Ovary (tissue), 9 donors: Measurements from ENCODE around the gene IGFBPL1. TPM values are rescaled to one million over a fixed set of nuclear protein-coding genes. Genes with fewer than 3 reads are reported as not detected.

ENCODE experiments used
- DNase-seq, 5 donors: peaks; one replicate each; pipeline ENCODE4 v3.0.0-alpha.2; 2019 to 2020
- H3K27ac ChIP-seq, 2 donors: fragments of 200-600 bp; one replicate each; pipeline versions ENCODE4 v1.5.1 to v1.8.0; 2019 to 2022
- H3K27me3 ChIP-seq: fragments of 200-600 bp; one replicate; pipeline ENCODE4 v1.8.0; 2022
- H3K36me3 ChIP-seq: fragments of 200-600 bp; sonication (generic); one replicate; pipeline ENCODE4 v1.5.1; 2019
- H3K4me1 ChIP-seq: one replicate; pipeline ENCODE4 v1.8.1; 2013; ENCODE audit warnings: mild to moderate bottlenecking, moderate library complexity; ENCODE audit not compliant: insufficient read depth
- H3K4me3 ChIP-seq: fragments of 200-600 bp; sonication (generic); one replicate; pipeline ENCODE4 v1.5.1; 2017
- H3K9me3 ChIP-seq, 2 donors: fragments of 200-600 bp in 1 of 2; sonication (generic) in 1 of 2; one replicate each; pipeline versions ENCODE4 v1.5.1 to v1.8.1; 2013 to 2019; ENCODE audit warnings: mild to moderate bottlenecking in 1 of 2, moderate library complexity in 1 of 2
- EP300 ChIP-seq: sonication (generic); formaldehyde crosslinking; IDR thresholded peaks from one replicate; pipeline ENCODE4 v1.6.1; 2017; ENCODE audit warnings: antibody characterized with exemption
- POLR2A ChIP-seq: fragments of 450-650 bp; IDR thresholded peaks from one replicate; pipeline ENCODE4 v1.6.1; 2017; ENCODE audit warnings: antibody characterized with exemption, mild to moderate bottlenecking, moderate library complexity
- WGBS, 3 donors: extraction: QIAGEN DNeasy Blood & Tissue Kit in 1 of 3; methylation state at CpG; one replicate each; pipeline versions ENCODE4 v1.1.5 to v1.1.7; 2013 to 2017; 5-methylcytosine and 5-hydroxymethylcytosine counted together
- intact Hi-C, 4 donors: fragments of 100-400 bp; cut with DNase I; formaldehyde crosslinking; loops; one replicate each; pipeline versions ENCODE4 v1.11.0 to v1.15.1; 2022 to 2023
- polyA plus RNA-seq, 2 donors: library from polyadenylated mRNA; stranded (reverse); fragments of 200-250 nt in 1 of 2; fragments of 350-450 nt in 1 of 2; fragmentation: Illumina TruSeq in 1 of 2; extraction: RNeasy Lipid Tissue Mini Kit (QIAGEN cat#74804) in 1 of 2; gene quantifications; one replicate each; pipeline ENCODE4 v1.2.3, GENCODE V29; 2013 to 2014
- total RNA-seq, 7 donors: library from RNA; depleted of rRNA in 2 of 7; stranded (reverse); fragments of >200 nt in 2 of 7; fragmentation: NEBNext Ultra II Directional in 3 of 7; extraction: Animal tissue kit (Norgen Biotek cat#: 25700) in 3 of 7; gene quantifications; one replicate each; pipeline versions ENCODE4 v1.1.0 to v1.2.4, GENCODE V29; 2016 to 2023
- TF ChIP-seq, protein P1 (sequence below), 3 donors: fragments of 450-650 bp in 2 of 3; fragments of 200-600 bp in 1 of 3; IDR thresholded peaks; one replicate each; pipeline versions ENCODE4 v1.5.1 to v1.8.0; 2016 to 2022; ENCODE audit warnings: antibody characterized with exemption in 3 of 3, mild to moderate bottlenecking in 1 of 3
- donor health status: DM: no; HTN: no; CAD: no; lungs with moderate emphysema.
- donor health status: DM: no; HTN: no; CAD: no.
- donor health status: Bipolar disorder and iron deficiency.
- donor health status: DM: yes; HTN: yes; CAD: no.
- donor health status: DM: no; HTN: no; CAD: no.
- donor health status: DM: yes; HTN: yes; CAD: no.

IGFBPL1 gene
- total and polyA plus RNA-seq, 9 donors, result 0.28 to 0.42 (median 0.31) TPM; not detected in 6

DNA sequence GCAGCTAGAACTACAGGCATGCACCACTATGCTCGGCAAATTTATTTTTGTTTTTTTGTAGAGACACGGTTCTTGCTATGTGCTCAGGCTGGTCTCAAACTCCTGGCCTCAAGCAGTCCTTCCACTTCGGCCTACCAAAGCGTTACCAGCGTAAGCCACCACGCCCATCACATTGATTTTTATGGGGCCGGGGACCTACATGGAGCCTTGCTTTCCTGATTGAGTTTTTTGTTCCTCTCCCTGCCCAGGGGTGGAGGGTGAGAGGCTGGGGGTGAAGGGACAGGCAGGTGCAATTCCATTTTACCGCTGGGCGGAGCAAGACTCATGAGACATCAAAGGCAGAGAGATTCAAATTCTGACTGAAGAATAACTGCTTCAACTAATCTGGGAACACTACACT lies 29.8 kb downstream of the IGFBPL1 start:
- TF ChIP-seq POLR2A, result no peak
- no peak overlapping the region for H3K4me3 ChIP-seq
- intact Hi-C loops, result loop anchor here in 1 of 4 donors (10.0 kb wide), 1 partner anchor 480 kb away; no protein-coding TSS in a partner anchor
- H3K36me3 ChIP-seq, result no peaks in the 10 kb centered on the region
- H3K4me1 ChIP-seq, result peaks cover 11% of the 10 kb centered on the region
- no peak for DNase-seq
- no peak overlapping the region for H3K27ac ChIP-seq
- no peaks in the 10 kb centered on the region for H3K9me3 ChIP-seq
- 80 to 93% (median 88%) methylated on average over 9 of the region's 9 CpGs for WGBS, 3 donors
- no peaks in the 10 kb centered on the region for H3K27me3 ChIP-seq

DNA sequence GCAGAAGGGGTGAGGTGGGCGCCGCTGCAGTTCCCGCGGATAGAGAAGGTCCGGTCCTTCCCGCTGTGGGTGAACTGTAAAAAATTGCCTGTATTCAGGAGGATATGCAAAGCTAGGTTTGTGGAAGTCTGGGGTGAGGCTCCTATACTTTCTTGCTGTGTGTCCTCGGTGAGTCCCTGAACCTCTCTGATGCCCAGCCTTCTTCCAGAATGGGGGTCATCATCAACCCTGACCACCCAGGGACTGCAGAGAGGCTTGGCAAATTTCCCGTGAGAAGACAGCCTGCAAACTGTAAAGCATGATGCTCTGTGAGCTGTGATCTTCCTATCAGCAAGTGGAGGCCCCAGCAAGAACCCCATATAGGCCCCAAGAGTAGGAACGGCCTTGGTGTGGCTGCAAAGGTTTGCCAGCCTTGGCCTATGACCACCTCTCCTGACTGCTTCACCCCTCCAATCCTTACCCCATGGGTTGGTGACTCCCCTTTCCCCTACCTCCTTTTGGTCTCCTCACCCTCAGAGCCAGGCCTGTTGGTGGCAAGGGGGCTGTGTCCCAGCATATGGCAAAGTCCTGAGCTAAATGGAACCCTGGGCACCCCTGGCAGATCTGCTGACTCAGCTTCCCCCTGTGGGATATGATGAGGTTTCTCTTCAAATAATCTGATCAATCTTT lies 31.0 kb downstream of the IGFBPL1 start:
- Histone ChIP-seq H3K4me3 (peak overlapping the region; percentile 84), H3K4me1 (peaks cover 18% of the 10 kb centered on the region), H3K36me3 (no peaks in the 10 kb centered on the region), H3K27ac (peak overlapping the region; percentile 50 to 76), H3K9me3 (no peaks in the 10 kb centered on the region), H3K27me3 (no peaks in the 10 kb centered on the region)
- no peak for DNase-seq
- 1 to 3% (median 3%) methylated on average over 9 of the region's 9 CpGs for WGBS, 3 donors
- TF ChIP-seq, protein P1, sequence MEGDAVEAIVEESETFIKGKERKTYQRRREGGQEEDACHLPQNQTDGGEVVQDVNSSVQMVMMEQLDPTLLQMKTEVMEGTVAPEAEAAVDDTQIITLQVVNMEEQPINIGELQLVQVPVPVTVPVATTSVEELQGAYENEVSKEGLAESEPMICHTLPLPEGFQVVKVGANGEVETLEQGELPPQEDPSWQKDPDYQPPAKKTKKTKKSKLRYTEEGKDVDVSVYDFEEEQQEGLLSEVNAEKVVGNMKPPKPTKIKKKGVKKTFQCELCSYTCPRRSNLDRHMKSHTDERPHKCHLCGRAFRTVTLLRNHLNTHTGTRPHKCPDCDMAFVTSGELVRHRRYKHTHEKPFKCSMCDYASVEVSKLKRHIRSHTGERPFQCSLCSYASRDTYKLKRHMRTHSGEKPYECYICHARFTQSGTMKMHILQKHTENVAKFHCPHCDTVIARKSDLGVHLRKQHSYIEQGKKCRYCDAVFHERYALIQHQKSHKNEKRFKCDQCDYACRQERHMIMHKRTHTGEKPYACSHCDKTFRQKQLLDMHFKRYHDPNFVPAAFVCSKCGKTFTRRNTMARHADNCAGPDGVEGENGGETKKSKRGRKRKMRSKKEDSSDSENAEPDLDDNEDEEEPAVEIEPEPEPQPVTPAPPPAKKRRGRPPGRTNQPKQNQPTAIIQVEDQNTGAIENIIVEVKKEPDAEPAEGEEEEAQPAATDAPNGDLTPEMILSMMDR (IDR thresholded peaks at IDR 0.05), result no peak
- TF ChIP-seq POLR2A (no peak), EP300 (no peak)
- intact Hi-C loops, result loop anchor here in 1 of 4 donors (10.0 kb wide), 1 partner anchor 478 kb away; no protein-coding TSS in a partner anchor

DNA sequence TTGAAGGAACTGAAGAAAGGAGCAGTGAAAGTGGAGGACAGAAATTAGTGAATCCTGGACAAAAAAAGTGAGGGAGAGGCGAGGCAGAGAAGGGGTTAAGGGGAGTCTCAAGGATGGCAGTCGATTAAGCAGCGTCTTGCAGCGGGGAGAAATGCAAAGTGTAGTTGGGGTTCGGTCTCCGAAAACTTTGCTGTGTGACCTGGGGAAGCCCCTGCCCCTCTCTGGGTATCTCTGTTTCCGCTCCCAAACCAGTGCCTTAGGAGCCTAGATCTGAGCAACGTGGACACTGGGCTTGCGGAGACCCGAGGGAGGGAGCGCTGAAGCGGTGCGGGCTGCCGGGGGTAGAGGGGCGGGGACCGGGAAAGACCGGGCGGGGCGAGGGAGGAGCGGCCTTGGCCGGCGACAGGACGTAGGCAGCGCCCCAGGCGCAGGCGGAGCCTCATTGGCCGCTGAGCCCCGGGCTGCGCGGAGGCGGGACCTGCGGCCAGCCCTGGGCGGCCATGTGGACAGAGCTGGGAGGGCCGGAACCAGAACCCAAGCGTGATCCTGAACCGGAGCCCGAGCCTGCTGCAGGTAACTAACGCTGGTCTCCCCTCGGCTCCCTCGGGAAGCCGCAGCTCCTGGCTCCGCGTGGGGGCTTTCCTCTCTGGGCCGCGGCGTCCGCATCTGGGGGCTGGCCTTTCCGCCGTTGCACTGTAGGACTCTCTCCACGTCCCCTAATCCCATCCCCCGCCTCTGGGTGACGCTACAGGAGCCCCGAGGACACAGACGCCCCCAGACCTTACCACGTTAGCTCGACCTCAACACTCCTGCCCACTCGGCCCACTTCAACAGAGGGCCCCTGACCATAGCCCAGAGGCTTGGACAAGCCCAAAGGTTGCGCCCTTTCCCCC lies 31.8 kb downstream of the IGFBPL1 start, which contains the start of gene ALDH1B1:
Gene ALDH1B1, plus strand, starts transcription at position 468 of the 893 bp plus-strand sequence. CDS start 3,047 bp downstream, outside the sequence.
- WGBS, 3 donors, result 0 to 1% (median 0%) methylated on average over 58 of the region's 58 CpGs
- no peaks in the 10 kb centered on the region for H3K27me3 ChIP-seq
- intact Hi-C loops, result loop anchor here in 1 of 4 donors (10.0 kb wide), 1 partner anchor 478 kb away; no protein-coding TSS in a partner anchor
- peak within 1 kb of the TSS; percentile 84 for H3K4me3 ChIP-seq
- peaks cover 18% of the 10 kb centered on the region for H3K4me1 ChIP-seq
- TF ChIP-seq EP300, result no peak
- TF ChIP-seq POLR2A, result peak; percentile 10
- DNase-seq, result peak; percentile 82 to 90 (median 87)
- H3K9me3 ChIP-seq, result no peaks in the 10 kb centered on the region
- H3K36me3 ChIP-seq, result no peaks in the 10 kb centered on the region
- peak within 1 kb of the TSS; percentile 50 to 76 for H3K27ac ChIP-seq

DNA sequence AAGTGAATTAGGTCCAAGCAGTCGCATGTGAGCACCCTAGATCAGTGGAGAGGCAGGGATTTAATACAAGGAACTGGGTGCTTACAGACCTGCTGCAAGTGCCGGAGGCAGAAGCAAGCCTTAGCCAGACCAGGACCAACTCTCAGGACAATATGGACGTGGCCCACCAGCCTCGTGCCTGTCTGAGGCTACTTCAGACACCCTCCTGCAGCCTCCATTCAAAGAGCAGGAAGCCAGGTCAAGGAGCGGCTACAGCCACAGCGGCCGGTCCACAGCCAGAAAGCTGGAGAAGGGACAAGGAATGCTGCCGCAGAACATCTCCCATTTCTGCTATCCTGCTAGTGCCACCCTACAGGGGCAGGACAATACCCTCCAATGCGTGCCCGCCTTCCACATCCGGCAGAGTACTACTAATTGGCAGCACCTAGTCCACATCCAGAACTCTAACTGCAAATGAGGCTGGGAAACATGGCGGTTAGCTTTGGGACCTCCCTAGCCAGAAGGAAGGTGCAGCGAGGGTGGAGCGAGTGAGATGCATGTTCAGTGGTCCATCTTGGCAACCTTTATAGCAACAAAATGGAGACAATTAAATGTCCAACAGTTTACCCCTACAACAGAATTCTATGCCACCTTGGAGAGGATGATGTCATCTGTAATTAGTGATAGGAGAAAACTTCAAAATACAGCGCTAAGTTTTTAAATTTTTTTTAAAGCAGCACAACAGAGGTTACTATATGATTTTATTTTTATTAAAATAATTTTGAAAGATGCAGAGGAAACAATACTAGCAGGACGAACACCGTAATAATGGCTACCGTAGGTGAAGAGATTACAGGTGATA lies 32.8 kb downstream of the IGFBPL1 start:
- H3K27me3 ChIP-seq, result no peaks in the 10 kb centered on the region
- H3K9me3 ChIP-seq, result no peaks in the 10 kb centered on the region
- no peaks in the 10 kb centered on the region for H3K36me3 ChIP-seq
- DNase-seq, result no peak
- no peak overlapping the region for H3K4me3 ChIP-seq
- 86 to 91% (median 89%) methylated on average over 18 of the region's 18 CpGs for WGBS, 3 donors
- H3K27ac ChIP-seq, result no peak overlapping the region
- H3K4me1 ChIP-seq, result peaks cover 18% of the 10 kb centered on the region
- TF ChIP-seq, protein P1 (IDR thresholded peaks at IDR 0.05), result no peak
- TF ChIP-seq EP300 (no peak), POLR2A (no peak)
- intact Hi-C loops, result loop anchor here in 1 of 4 donors (10.0 kb wide), 1 partner anchor 477 kb away; no protein-coding TSS in a partner anchor
